PC-3 (cell line): ENCODE data around the gene COX18. TPM values are rescaled to one million over a fixed set of nuclear protein-coding genes. Genes with fewer than 3 reads are reported as not detected.

Experiments used
- ATAC-seq: fragments of 200-7000 bp; cut with Tn5 transposase; 2 replicates; pipeline ENCODE4 v1.9.1; 2020; ENCODE audit warnings: mild to moderate bottlenecking, moderate library complexity
- BruUV-seq: library from RNA; stranded (reverse); fragments of 400-500 nt; replicated peaks from 2 replicates; lab custom pipeline; 2021; lab: Mats Ljungman, UMichigan
- CTCF ChIA-PET: fragments of 300-600 bp; sonication (Branson Sonifier 250); formaldehyde crosslinking; loops from one replicate; lab custom pipeline; 2022; ENCODE audit warnings: antibody characterized with exemption; lab: Charles Lee
- POLR2A ChIA-PET: fragments of 300-600 bp; sonication (Branson Sonifier 250); formaldehyde crosslinking; loops from one replicate; lab custom pipeline; 2022; ENCODE audit warnings: antibody characterized with exemption; ENCODE audit not compliant: unreplicated experiment; lab: Charles Lee
- DNase-seq: peaks from one replicate; pipeline ENCODE4 v3.0.0-alpha.2; 2015
- H2AFZ ChIP-seq: fragments of 300-600 bp; sonication (generic); 2 replicates; pipeline ENCODE4 v1.6.0; 2016; ENCODE audit warnings: antibody characterized with exemption, low read length
- H3F3A ChIP-seq: fragments of 300-600 bp; sonication (generic); one replicate; pipeline ENCODE4 v1.6.0; 2017; ENCODE audit warnings: antibody characterized with exemption, low read length, control low read depth, mild to moderate bottlenecking; ENCODE audit not compliant: unreplicated experiment
- H3K27ac ChIP-seq: fragments of 300-600 bp; sonication (generic); 2 replicates; pipeline ENCODE4 v1.5.1; 2016; ENCODE audit warnings: mild to moderate bottlenecking, low read length
- H3K27me3 ChIP-seq: fragments of 300-600 bp; sonication (generic); 2 replicates; pipeline ENCODE4 v1.6.1; 2016; ENCODE audit warnings: low read length, mixed read lengths
- H3K36me3 ChIP-seq: fragments of 300-600 bp; sonication (generic); 2 replicates; pipeline ENCODE4 v1.6.1; 2016; ENCODE audit warnings: low read depth, mixed run types, low read length, mixed read lengths
- H3K4me1 ChIP-seq: fragments of 300-600 bp; sonication (generic); 2 replicates; pipeline ENCODE4 v1.5.1; 2016; ENCODE audit warnings: low read length; ENCODE audit not compliant: insufficient read depth
- H3K4me2 ChIP-seq: fragments of 300-600 bp; sonication (generic); 2 replicates; pipeline ENCODE4 v1.6.0; 2016; ENCODE audit warnings: low read length
- H3K4me3 ChIP-seq: fragments of 300-600 bp; sonication (generic); 2 replicates; pipeline ENCODE4 v1.5.1; 2016; ENCODE audit warnings: mild to moderate bottlenecking, low read length, mixed read lengths
- H3K79me2 ChIP-seq: fragments of 300-600 bp; sonication (generic); 2 replicates; pipeline ENCODE4 v1.6.1; 2017; ENCODE audit warnings: low read length, mixed read lengths
- H3K9ac ChIP-seq: fragments of 300-600 bp; sonication (generic); 2 replicates; pipeline ENCODE4 v1.6.0; 2016; ENCODE audit warnings: mild to moderate bottlenecking, low read length
- H3K9me2 ChIP-seq: fragments of 300-600 bp; sonication (generic); replicated peaks from 2 replicates; pipeline ENCODE4 v1.6.1; 2016; ENCODE audit warnings: mixed run types, low read length, mixed read lengths
- H3K9me3 ChIP-seq: fragments of 300-600 bp; sonication (generic); 2 replicates; pipeline ENCODE4 v1.6.1; 2016; ENCODE audit warnings: low read length, mixed read lengths
- H4K20me1 ChIP-seq: fragments of 300-600 bp; sonication (generic); 2 replicates; pipeline ENCODE4 v1.6.1; 2016; ENCODE audit warnings: low read length, mixed read lengths
- CTCF ChIP-seq: fragments of 300-600 bp; sonication (generic); conservative IDR thresholded peaks from 2 replicates; pipeline ENCODE4 v1.5.1; 2017; ENCODE audit warnings: antibody characterized with exemption, low read depth, mild to moderate bottlenecking, low read length
- EZH2 ChIP-seq: fragments of 300-600 bp; sonication (generic); IDR thresholded peaks from one replicate; pipeline ENCODE4 v1.6.1; 2017; ENCODE audit warnings: antibody characterized with exemption, mild to moderate bottlenecking, low read length; ENCODE audit not compliant: unreplicated experiment
- EZH2phosphoT487 ChIP-seq: fragments of 300-600 bp; sonication (generic); IDR thresholded peaks from 2 replicates; pipeline ENCODE4 v1.6.1; 2018; ENCODE audit warnings: mild to moderate bottlenecking, antibody characterized with exemption, low read length, borderline replicate concordance
- intact Hi-C: fragments of 100-400 bp; cut with micrococcal nuclease; formaldehyde crosslinking; loops from 2 replicates; pipeline ENCODE4 v1.9.0; 2023
- total RNA-seq: library from RNA; depleted of rRNA; stranded (reverse); fragments of >200 nt; gene quantifications from 2 replicates; pipeline ENCODE4 v1.2.3, GENCODE V29; 2014

Gene COX18
- total RNA-seq, 1 experiment from 2014 or later: 32.8 TPM

- Histone ChIP-seq H3F3A (no peaks in the 10 kb centered on the region), H3K4me2 (no peak overlapping the region), H4K20me1 (no peaks in the 10 kb centered on the region), H3K9ac (no peak overlapping the region), H3K4me3 (no peak overlapping the region), H3K9me3 (no peaks in the 10 kb centered on the region), H3K4me1 (no peaks in the 10 kb centered on the region), H3K27me3 (no peaks in the 10 kb centered on the region), H2AFZ (no peak overlapping the region), H3K9me2 (no peaks in the 10 kb centered on the region), H3K36me3 (peaks cover 42% of the 10 kb centered on the region), H3K79me2 (peaks cover 20% of the 10 kb centered on the region; the same call in 1 of the 2 replicates), H3K27ac (no peak overlapping the region)
- ChIA-PET POLR2A (no interaction called here), CTCF (no interaction called here)
- intact Hi-C loops: no loop called here
- DNase-seq (no peak), ATAC-seq (no peak)
- TF ChIP-seq CTCF: no peak
- no peak for TF ChIP-seq EZH2phosphoT487
- no peak for TF ChIP-seq EZH2
- no TSS peak for BruUV-seq
Observed at GRCh38 chr4:73087871-73088270, 18.4 kb upstream of the COX18 start.

- TF ChIP-seq CTCF (no peak), EZH2phosphoT487 (no peak), EZH2 (no peak)
- H3K79me2 ChIP-seq: peaks cover 21% of the 10 kb centered on the region; the same call in 1 of the 2 replicates
- no peaks in the 10 kb centered on the region for H4K20me1 ChIP-seq
- no peak for ATAC-seq
- no peak overlapping the region for H3K27ac ChIP-seq
- H3F3A ChIP-seq: no peaks in the 10 kb centered on the region
- no peak overlapping the region for H3K9ac ChIP-seq
- no peak overlapping the region for H3K4me3 ChIP-seq
- H3K9me2 ChIP-seq: no peaks in the 10 kb centered on the region
- H3K36me3 ChIP-seq: peaks cover 36% of the 10 kb centered on the region
- intact Hi-C loops: no loop called here
- ChIA-PET POLR2A (no interaction called here), CTCF (no interaction called here)
- DNase-seq: no peak
- H3K4me2 ChIP-seq: no peak overlapping the region
- no TSS peak for BruUV-seq
- H3K27me3 ChIP-seq: no peaks in the 10 kb centered on the region
- no peak overlapping the region for H2AFZ ChIP-seq
- H3K9me3 ChIP-seq: no peaks in the 10 kb centered on the region
- H3K4me1 ChIP-seq: no peaks in the 10 kb centered on the region
Observed at GRCh38 chr4:73086095-73086868, 16.8 kb upstream of the COX18 start.

- CTCF ChIA-PET: no interaction called here
- intact Hi-C loops: loop anchor here (5.0 kb wide), 1 partner anchor 47 kb away; no protein-coding TSS in a partner anchor
- no peak overlapping the region for H3K4me3 ChIP-seq
Observed at GRCh38 chr4:73080789-73081188, 11.3 kb upstream of the COX18 start.

More at GRCh38 chr4:73080789-73081188, 11.3 kb upstream of the COX18 start:
- Histone ChIP-seq H3K27me3 (no peaks in the 10 kb centered on the region), H3K4me2 (no peak overlapping the region), H3K9me2 (no peaks in the 10 kb centered on the region), H3K27ac (no peak overlapping the region), H3K9ac (no peak overlapping the region), H3K4me1 (0 out of 2 replicates have a peak, but pooled peaks cover 3% of the 10 kb centered on the region), H2AFZ (no peak overlapping the region), H4K20me1 (no peaks in the 10 kb centered on the region), H3K9me3 (no peaks in the 10 kb centered on the region), H3F3A (peaks cover 7% of the 10 kb centered on the region), H3K79me2 (0 out of 2 replicates have a peak, but pooled peaks cover 5% of the 10 kb centered on the region), H3K36me3 (peaks cover 48% of the 10 kb centered on the region)
- no peak; the same call in 1 of the 2 replicates for ATAC-seq
- POLR2A ChIA-PET: no interaction called here
- BruUV-seq: no TSS peak
- DNase-seq: no peak
- no peak for TF ChIP-seq EZH2phosphoT487
- TF ChIP-seq EZH2: no peak
- TF ChIP-seq CTCF: no peak
